HEK293 (cell line): ENCODE data around the gene CNTLN.

Source experiments
- CTCF ChIA-PET: fragments of 350-600 bp; formaldehyde crosslinking; extraction: SDS; loops from one replicate; lab custom pipeline; 2021; ENCODE audit warnings: antibody characterized with exemption; lab: Yijun Ruan, JAX
- POLR2A ChIA-PET: fragments of 300-600 bp; formaldehyde crosslinking; extraction: SDS; loops from one replicate; lab custom pipeline; 2020; ENCODE audit warnings: antibody characterized with exemption, inconsistent platforms; lab: Yijun Ruan, JAX
- H3K27ac ChIP-seq: fragments of 200-500 bp; sonication (Bioruptor generic); 2 replicates; pipeline ENCODE4 v1.5.1; 2014; ENCODE audit warnings: low read depth, low read length, control low read depth, inconsistent platforms; ENCODE audit errors: extremely low read depth
- H3K36me3 ChIP-seq, 2 experiments: fragments of 200-500 bp in 1 of 2; sonication (Bioruptor generic) in 1 of 2; 1 replicate in 1 of 2; 2 replicates in 1 of 2; pipeline ENCODE4 v1.5.1; 2014 to 2017; ENCODE audit warnings: inconsistent platforms in 2 of 2, low read length in 2 of 2; ENCODE audit not compliant: control insufficient read depth in 2 of 2, insufficient read depth in 1 of 2
- H3K4me1 ChIP-seq: fragments of 200-500 bp; sonication (Bioruptor generic); 2 replicates; pipeline ENCODE4 v1.5.1; 2014; ENCODE audit warnings: mild to moderate bottlenecking, low read length, inconsistent platforms; ENCODE audit not compliant: control insufficient read depth, insufficient read depth
- H3K4me3 ChIP-seq: 2 replicates; pipeline ENCODE4 v1.5.1; 2011; ENCODE audit warnings: low read depth, mild to moderate bottlenecking, control low read depth, low read length, moderate library complexity
- H3K9me3 ChIP-seq: fragments of 200-500 bp; sonication (Bioruptor generic); 2 replicates; pipeline ENCODE4 v1.5.1; 2014; ENCODE audit warnings: low read depth, low read length, inconsistent platforms; ENCODE audit not compliant: control insufficient read depth, insufficient read depth
- KLF1 ChIP-seq: fragments of 450-650 bp; formaldehyde crosslinking; IDR thresholded peaks from 2 replicates; pipeline ENCODE4 v1.5.1; 2016; ENCODE audit warnings: missing biosample characterization, missing genetic modification characterization
- OSR2 ChIP-seq: fragments of 450-650 bp; formaldehyde crosslinking; IDR thresholded peaks from 2 replicates; pipeline ENCODE4 v1.5.1; 2016; ENCODE audit warnings: missing biosample characterization, missing genetic modification characterization
- SP2 ChIP-seq: fragments of 450-650 bp; formaldehyde crosslinking; IDR thresholded peaks from 2 replicates; pipeline ENCODE4 v1.5.1; 2016; ENCODE audit warnings: missing biosample characterization, missing genetic modification characterization
- TRIM28 ChIP-seq: IDR thresholded peaks from 2 replicates; pipeline ENCODE4 v1.6.1; 2011; ENCODE audit warnings: low read length, control low read depth, borderline replicate concordance
- ZBTB1 ChIP-seq: fragments of 450-650 bp; formaldehyde crosslinking; IDR thresholded peaks from 2 replicates; pipeline ENCODE4 v1.5.1; 2016; ENCODE audit warnings: missing biosample characterization, missing genetic modification characterization
- ZBTB21 ChIP-seq: fragments of 450-650 bp; formaldehyde crosslinking; IDR thresholded peaks from 2 replicates; pipeline ENCODE4 v1.5.1; 2017; ENCODE audit warnings: missing biosample characterization, missing genetic modification characterization
- ZFP41 ChIP-seq: fragments of 450-650 bp; formaldehyde crosslinking; IDR thresholded peaks from 2 replicates; pipeline ENCODE4 v1.5.1; 2016; ENCODE audit warnings: missing biosample characterization, missing genetic modification characterization, borderline replicate concordance
- ZNF221 ChIP-seq: fragments of 450-650 bp; formaldehyde crosslinking; IDR thresholded peaks from 2 replicates; pipeline ENCODE4 v1.5.1; 2017; ENCODE audit warnings: missing biosample characterization, missing genetic modification characterization, borderline replicate concordance
- ZNF24 ChIP-seq: fragments of 450-650 bp; formaldehyde crosslinking; IDR thresholded peaks from 2 replicates; pipeline ENCODE4 v1.5.1; 2016; ENCODE audit warnings: missing biosample characterization, missing genetic modification characterization
- ZNF302 ChIP-seq: fragments of 450-650 bp; formaldehyde crosslinking; IDR thresholded peaks from 2 replicates; pipeline ENCODE4 v1.5.1; 2016; ENCODE audit warnings: missing biosample characterization, missing genetic modification characterization, low read depth
- ZNF423 ChIP-seq: fragments of 450-650 bp; formaldehyde crosslinking; IDR thresholded peaks from 2 replicates; pipeline ENCODE4 v1.5.1; 2016; ENCODE audit warnings: missing biosample characterization, missing genetic modification characterization
- ZNF544 ChIP-seq: fragments of 450-650 bp; formaldehyde crosslinking; IDR thresholded peaks from 2 replicates; pipeline ENCODE4 v1.5.0; 2017; ENCODE audit warnings: missing biosample characterization, missing genetic modification characterization
- ZNF660 ChIP-seq: fragments of 450-650 bp; IDR thresholded peaks from 2 replicates; pipeline ENCODE4 v1.5.1; 2018; ENCODE audit warnings: missing biosample characterization, mild to moderate bottlenecking, missing genetic modification characterization
- ZNF777 ChIP-seq: fragments of 450-650 bp; formaldehyde crosslinking; IDR thresholded peaks from 2 replicates; pipeline ENCODE4 v1.5.1; 2017; ENCODE audit warnings: missing biosample characterization, missing genetic modification characterization, borderline replicate concordance
- ZNF785 ChIP-seq: fragments of 450-650 bp; formaldehyde crosslinking; IDR thresholded peaks from 2 replicates; pipeline ENCODE4 v1.5.1; 2016; ENCODE audit warnings: missing biosample characterization, missing genetic modification characterization
- ZNF843 ChIP-seq: fragments of 450-650 bp; formaldehyde crosslinking; IDR thresholded peaks from 2 replicates; pipeline ENCODE4 v1.5.1; 2016; ENCODE audit warnings: missing biosample characterization, missing genetic modification characterization
- TF ChIP-seq, protein P1 (sequence below): fragments of 450-650 bp; formaldehyde crosslinking; IDR thresholded peaks from 2 replicates; pipeline ENCODE4 v1.5.1; 2016; ENCODE audit warnings: missing biosample characterization, missing genetic modification characterization, borderline replicate concordance
- TF ChIP-seq, protein P2 (sequence below): fragments of 450-650 bp; formaldehyde crosslinking; optimal IDR thresholded peaks from 2 replicates; pipeline ENCODE3; 2016; ENCODE audit warnings: missing biosample characterization, mild to moderate bottlenecking, missing genetic modification characterization
- TF ChIP-seq, protein P3 (sequence below): fragments of 450-650 bp; formaldehyde crosslinking; IDR thresholded peaks from 2 replicates; pipeline ENCODE4 v1.5.1; 2016; ENCODE audit warnings: missing biosample characterization, missing genetic modification characterization
- TF ChIP-seq, protein P4 (sequence below): fragments of 450-650 bp; formaldehyde crosslinking; IDR thresholded peaks from 2 replicates; pipeline ENCODE4 v1.5.1; 2016; ENCODE audit warnings: missing biosample characterization, missing genetic modification characterization
- TF ChIP-seq, protein P5 (sequence below): fragments of 450-650 bp; formaldehyde crosslinking; IDR thresholded peaks from 2 replicates; pipeline ENCODE4 v1.5.0; 2017; ENCODE audit warnings: missing biosample characterization, missing genetic modification characterization, borderline replicate concordance
- TF ChIP-seq, protein P6 (sequence below): fragments of 450-650 bp; formaldehyde crosslinking; IDR thresholded peaks from 2 replicates; pipeline ENCODE4 v1.5.1; 2016; ENCODE audit warnings: missing biosample characterization, missing genetic modification characterization, low read depth

The CNTLN gene

DNA sequence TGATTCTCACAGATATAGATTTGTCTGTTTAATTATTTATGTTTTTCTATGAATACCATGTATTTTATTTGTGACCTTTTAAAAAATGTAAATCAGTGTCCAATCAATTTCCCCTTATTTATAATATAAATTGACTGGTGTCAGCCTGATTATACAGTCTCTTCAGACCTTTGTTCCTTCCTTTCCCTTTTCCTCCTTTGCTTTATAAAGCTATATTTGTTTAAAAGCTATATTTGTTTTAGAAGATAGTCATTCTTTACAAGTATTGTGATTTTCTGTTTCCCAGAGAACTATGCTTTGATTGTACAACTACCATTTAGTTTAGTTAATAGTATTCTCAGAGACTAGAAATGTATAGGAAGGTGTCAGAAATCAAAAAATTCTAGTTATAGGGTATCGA, 90.6 kb downstream of the CNTLN start (continued):
- TF ChIP-seq, protein P1, sequence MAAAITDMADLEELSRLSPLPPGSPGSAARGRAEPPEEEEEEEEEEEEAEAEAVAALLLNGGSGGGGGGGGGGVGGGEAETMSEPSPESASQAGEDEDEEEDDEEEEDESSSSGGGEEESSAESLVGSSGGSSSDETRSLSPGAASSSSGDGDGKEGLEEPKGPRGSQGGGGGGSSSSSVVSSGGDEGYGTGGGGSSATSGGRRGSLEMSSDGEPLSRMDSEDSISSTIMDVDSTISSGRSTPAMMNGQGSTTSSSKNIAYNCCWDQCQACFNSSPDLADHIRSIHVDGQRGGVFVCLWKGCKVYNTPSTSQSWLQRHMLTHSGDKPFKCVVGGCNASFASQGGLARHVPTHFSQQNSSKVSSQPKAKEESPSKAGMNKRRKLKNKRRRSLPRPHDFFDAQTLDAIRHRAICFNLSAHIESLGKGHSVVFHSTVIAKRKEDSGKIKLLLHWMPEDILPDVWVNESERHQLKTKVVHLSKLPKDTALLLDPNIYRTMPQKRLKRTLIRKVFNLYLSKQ (tag by site-specific recombination) = no peak
- TF ChIP-seq OSR2 (tag by site-specific recombination) (no peak), TRIM28 (no peak), ZNF302 (no peak), ZNF423 (tag by site-specific recombination) (no peak), ZBTB21 (tag by site-specific recombination) (no peak)
- TF ChIP-seq, protein P2, sequence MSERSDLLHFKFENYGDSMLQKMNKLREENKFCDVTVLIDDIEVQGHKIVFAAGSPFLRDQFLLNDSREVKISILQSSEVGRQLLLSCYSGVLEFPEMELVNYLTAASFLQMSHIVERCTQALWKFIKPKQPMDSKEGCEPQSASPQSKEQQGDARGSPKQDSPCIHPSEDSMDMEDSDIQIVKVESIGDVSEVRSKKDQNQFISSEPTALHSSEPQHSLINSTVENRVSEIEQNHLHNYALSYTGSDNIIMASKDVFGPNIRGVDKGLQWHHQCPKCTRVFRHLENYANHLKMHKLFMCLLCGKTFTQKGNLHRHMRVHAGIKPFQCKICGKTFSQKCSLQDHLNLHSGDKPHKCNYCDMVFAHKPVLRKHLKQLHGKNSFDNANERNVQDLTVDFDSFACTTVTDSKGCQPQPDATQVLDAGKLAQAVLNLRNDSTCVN (tag by site-specific recombination) = no peak

DNA sequence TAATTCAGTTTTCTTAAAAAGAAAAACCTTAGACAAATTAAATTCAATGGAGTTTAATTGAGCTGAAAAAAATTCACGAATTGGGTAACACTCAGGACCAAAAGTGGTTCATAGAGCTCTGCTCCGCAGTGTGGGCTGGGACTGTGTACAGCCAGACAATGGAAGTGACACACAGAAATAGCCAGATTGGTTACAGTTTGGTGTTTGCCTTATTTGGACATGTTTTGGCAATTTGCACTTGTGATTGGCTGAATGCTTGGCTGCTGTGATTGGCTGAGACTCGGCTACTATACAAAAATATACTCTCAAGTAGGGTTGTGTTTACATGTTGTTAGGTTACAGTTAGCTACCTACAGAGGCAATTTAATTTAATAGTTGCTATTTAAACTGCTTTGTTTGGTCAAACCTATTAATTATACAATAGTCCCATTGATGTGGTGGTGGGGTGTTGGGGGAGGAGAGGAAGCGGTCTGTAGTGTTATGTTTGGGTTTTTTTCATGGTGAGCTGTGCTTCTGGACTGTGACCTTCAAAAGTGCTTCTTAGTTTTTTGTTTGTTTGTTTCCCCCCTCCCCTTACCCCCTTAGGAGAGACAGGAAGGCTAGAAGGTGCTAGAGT, 95.2 kb downstream of the CNTLN start:
- CTCF ChIA-PET = interaction anchor here (0.6 kb wide), 1 partner anchor 113 kb away, joined by 3 read pairs; no protein-coding TSS in a partner anchor
- POLR2A ChIA-PET = no interaction called here

More for the DNA sequence above, 95.2 kb downstream of the CNTLN start:
- TF ChIP-seq, protein P3, sequence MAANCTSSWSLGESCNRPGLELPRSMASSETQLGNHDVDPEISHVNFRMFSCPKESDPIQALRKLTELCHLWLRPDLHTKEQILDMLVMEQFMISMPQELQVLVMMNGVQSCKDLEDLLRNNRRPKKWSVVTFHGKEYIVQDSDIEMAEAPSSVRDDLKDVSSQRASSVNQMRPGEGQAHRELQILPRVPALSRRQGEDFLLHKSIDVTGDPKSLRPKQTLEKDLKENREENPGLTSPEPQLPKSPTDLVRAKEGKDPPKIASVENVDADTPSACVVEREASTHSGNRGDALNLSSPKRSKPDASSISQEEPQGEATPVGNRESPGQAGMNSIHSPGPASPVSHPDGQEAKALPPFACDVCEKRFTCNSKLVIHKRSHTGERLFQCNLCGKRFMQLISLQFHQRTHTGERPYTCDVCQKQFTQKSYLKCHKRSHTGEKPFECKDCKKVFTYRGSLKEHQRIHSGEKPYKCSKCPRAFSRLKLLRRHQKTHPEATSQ = no peak
- TF ChIP-seq, protein P4, sequence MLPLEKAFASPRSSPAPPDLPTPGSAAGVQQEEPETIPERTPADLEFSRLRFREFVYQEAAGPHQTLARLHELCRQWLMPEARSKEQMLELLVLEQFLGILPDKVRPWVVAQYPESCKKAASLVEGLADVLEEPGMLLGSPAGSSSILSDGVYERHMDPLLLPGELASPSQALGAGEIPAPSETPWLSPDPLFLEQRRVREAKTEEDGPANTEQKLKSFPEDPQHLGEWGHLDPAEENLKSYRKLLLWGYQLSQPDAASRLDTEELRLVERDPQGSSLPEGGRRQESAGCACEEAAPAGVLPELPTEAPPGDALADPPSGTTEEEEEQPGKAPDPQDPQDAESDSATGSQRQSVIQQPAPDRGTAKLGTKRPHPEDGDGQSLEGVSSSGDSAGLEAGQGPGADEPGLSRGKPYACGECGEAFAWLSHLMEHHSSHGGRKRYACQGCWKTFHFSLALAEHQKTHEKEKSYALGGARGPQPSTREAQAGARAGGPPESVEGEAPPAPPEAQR (tag by site-specific recombination) = no peak
- TF ChIP-seq ZBTB1 (no peak), ZNF544 (tag by site-specific recombination) (no peak), ZNF843 (tag by site-specific recombination) (no peak), ZNF24 (tag by site-specific recombination) (no peak), SP2 (tag by site-specific recombination) (no peak), ZNF660 (tag by site-specific recombination) (no peak), ZNF785 (tag by site-specific recombination) (no peak), KLF1 (no peak), ZNF221 (tag by site-specific recombination) (no peak), ZNF777 (tag by site-specific recombination) (no peak), ZFP41 (no peak)
- TF ChIP-seq, protein P5, sequence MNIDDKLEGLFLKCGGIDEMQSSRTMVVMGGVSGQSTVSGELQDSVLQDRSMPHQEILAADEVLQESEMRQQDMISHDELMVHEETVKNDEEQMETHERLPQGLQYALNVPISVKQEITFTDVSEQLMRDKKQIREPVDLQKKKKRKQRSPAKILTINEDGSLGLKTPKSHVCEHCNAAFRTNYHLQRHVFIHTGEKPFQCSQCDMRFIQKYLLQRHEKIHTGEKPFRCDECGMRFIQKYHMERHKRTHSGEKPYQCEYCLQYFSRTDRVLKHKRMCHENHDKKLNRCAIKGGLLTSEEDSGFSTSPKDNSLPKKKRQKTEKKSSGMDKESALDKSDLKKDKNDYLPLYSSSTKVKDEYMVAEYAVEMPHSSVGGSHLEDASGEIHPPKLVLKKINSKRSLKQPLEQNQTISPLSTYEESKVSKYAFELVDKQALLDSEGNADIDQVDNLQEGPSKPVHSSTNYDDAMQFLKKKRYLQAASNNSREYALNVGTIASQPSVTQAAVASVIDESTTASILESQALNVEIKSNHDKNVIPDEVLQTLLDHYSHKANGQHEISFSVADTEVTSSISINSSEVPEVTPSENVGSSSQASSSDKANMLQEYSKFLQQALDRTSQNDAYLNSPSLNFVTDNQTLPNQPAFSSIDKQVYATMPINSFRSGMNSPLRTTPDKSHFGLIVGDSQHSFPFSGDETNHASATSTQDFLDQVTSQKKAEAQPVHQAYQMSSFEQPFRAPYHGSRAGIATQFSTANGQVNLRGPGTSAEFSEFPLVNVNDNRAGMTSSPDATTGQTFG (tag by site-specific recombination) = no peak
- TF ChIP-seq, protein P6, sequence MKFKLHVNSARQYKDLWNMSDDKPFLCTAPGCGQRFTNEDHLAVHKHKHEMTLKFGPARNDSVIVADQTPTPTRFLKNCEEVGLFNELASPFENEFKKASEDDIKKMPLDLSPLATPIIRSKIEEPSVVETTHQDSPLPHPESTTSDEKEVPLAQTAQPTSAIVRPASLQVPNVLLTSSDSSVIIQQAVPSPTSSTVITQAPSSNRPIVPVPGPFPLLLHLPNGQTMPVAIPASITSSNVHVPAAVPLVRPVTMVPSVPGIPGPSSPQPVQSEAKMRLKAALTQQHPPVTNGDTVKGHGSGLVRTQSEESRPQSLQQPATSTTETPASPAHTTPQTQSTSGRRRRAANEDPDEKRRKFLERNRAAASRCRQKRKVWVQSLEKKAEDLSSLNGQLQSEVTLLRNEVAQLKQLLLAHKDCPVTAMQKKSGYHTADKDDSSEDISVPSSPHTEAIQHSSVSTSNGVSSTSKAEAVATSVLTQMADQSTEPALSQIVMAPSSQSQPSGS (tag by site-specific recombination) = no peak
- Histone ChIP-seq H3K4me1 (no peaks in the 10 kb centered on the region), H3K36me3 (no peaks in the 10 kb centered on the region), H3K9me3 (no peaks in the 10 kb centered on the region), H3K4me3 (no peak overlapping the region), H3K27ac (no peak overlapping the region)
